ENCODE results near the gene LGALS7. TPM values are rescaled to one million over a fixed set of nuclear protein-coding genes. Genes with fewer than 3 reads are reported as not detected.

LGALS7 gene
- total RNA-seq, 2 experiments from 2014 or later: not detected

DNA sequence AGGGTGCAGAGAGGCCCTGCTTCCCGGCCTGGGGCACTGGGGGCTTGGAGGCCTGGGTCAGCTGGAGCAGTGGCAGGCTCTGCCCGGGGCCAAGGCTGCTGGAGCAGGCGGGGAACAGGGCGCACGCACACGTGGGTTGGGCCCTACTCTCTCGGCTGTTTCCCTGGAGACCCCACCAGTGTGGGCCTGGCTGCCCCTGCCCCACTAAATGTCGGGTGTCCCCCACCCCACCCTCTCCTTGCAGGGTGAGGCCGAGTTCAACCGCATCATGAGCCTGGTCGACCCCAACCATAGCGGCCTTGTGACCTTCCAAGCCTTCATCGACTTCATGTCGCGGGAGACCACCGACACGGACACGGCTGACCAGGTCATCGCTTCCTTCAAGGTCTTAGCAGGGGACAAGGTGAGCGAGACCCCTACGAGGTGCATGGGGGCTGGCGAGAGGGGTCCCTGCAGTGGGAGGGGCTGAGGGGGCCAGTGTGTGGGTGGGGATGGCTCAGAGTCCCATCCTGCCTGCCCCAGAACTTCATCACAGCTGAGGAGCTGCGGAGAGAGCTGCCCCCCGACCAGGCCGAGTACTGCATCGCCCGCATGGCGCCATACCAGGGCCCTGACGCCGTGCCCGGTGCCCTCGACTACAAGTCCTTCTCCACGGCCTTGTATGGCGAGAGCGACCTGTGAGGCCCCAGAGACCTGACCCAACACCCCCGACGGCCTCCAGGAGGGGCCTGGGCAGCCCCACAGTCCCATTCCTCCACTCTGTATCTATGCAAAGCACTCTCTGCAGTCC, 44.4 kb downstream of the LGALS7 start:
- POLR2A ChIA-PET: no interaction called here
- no peak overlapping the region for H3K27ac Mint-ChIP-seq

DNA sequence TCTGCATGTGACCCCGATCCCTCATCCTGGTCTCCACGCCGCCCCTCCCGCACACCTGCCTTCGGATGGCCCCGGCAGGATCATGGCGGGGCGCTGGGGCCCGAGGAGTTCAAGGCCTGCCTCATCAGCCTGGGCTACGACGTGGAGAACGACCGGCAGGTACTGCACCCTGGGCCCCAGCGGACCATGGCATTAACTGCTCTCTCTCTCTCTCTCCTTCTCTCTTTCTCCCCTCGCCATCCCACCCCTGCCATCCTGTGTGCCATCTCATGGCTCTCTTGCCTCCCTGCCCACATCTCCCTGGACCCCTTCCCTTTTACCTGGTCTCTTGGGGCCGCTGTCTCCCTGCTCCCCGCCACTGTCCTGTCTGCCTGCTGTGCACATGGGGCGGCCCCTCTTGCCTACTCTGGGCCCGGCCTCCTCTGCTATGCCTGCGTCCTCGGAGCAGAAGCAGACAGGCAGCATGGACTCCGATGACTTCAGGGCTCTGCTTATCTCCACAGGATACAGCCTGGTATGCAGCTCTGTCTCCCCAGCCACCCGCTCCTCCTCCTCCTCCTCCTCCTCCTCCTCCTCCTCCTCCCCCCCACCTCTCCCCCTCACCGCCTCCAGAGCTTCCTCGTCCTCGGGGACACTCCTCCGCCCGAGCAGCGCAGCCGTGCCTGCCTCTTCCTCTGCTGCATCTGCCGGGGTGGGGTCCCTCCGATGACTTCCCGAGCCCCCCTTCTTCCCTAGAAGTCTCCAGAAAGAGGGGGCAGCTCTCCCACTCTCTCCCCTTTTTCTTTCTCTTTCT, 45.3 kb downstream of the LGALS7 start:
- Mint-ChIP-seq H3K4me3 (no peak overlapping the region), H3K27ac (no peak overlapping the region), H3K4me1 (peaks cover 8% of the 10 kb centered on the region), H3K36me3 (peaks cover 10% of the 10 kb centered on the region), H3K9me3 (no peaks in the 10 kb centered on the region), H3K27me3 (no peaks in the 10 kb centered on the region)
- no peak for DNase-seq
- ATAC-seq (ENCODE audit: low read depth): no peak
- POLR2A ChIA-PET: no interaction called here

More for the DNA sequence above, 44.4 kb downstream of the LGALS7 start:
- DNase-seq: no peak
- no peaks in the 10 kb centered on the region for H3K9me3 Mint-ChIP-seq
- H3K4me3 Mint-ChIP-seq: no peak overlapping the region
- no peak for ATAC-seq (ENCODE audit: low read depth)
- peaks cover 10% of the 10 kb centered on the region for H3K36me3 Mint-ChIP-seq
- no peaks in the 10 kb centered on the region for H3K27me3 Mint-ChIP-seq
- H3K4me1 Mint-ChIP-seq: peaks cover 12% of the 10 kb centered on the region

DNA sequence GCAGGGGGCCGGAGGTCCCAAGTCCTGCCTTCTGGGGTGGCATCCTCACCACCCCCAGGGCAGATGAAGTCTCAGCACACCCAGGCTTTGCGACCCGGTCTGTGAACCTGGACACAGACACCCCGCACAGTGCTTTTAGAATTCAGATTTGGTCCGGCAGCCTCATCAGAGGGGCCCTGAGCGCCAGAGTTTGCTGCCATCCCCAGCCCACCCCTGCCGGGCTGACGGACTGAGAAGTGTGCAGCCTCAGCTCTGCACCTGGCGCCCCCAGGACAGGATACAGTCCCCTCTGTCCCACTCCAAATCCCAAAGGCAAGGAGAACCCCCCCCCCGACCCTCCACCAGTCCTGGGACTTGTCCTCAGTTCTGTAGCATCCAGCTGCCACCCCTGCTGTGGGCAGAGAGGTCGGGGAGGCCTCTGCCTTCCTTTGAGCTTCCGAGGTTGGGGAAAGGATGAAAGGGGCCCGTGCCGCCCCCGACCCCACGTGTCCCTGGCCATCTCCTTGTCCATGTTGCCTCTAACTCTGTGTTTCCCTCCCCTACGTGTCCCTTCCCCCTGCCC, 45.9 kb downstream of the LGALS7 start:
- H3K36me3 Mint-ChIP-seq: peaks cover 10% of the 10 kb centered on the region
- DNase-seq (no peak), ATAC-seq (ENCODE audit: low read depth) (no peak)
- no peaks in the 10 kb centered on the region for H3K9me3 Mint-ChIP-seq
- H3K4me1 Mint-ChIP-seq: peaks cover 8% of the 10 kb centered on the region
- no peak overlapping the region for H3K4me3 Mint-ChIP-seq
- H3K27me3 Mint-ChIP-seq: no peaks in the 10 kb centered on the region
- no peak overlapping the region for H3K27ac Mint-ChIP-seq
- POLR2A ChIA-PET: no interaction called here

DNA sequence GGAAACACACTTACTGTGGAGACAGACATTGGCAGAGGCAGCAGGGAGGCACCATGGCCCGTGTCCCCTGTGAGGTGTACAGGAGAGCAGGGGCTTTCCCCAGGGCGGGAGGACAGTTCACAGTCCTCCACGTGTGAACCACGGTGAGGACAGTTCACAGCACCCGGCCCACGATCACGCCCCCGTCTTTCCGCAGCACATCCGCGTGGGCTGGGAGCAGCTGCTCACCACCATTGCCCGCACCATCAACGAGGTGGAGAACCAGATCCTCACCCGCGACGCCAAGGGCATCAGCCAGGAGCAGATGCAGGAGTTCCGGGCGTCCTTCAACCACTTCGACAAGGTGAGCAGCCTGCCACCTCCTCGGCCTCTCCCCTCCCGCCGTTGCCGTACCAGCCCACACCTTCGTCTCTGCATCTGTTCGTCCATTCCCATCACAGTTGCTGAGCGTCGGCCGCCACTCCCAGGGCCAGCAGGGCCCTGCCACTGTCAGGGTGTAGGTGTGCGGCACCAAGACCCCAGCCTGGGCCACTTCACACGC, 46.5 kb downstream of the LGALS7 start:
- Mint-ChIP-seq H3K4me1 (peaks cover 5% of the 10 kb centered on the region), H3K27me3 (no peaks in the 10 kb centered on the region), H3K9me3 (no peaks in the 10 kb centered on the region), H3K4me3 (no peak overlapping the region), H3K27ac (no peak overlapping the region), H3K36me3 (peaks cover 8% of the 10 kb centered on the region)
- POLR2A ChIA-PET: no interaction called here
- DNase-seq (no peak), ATAC-seq (ENCODE audit: low read depth) (no peak)

DNA sequence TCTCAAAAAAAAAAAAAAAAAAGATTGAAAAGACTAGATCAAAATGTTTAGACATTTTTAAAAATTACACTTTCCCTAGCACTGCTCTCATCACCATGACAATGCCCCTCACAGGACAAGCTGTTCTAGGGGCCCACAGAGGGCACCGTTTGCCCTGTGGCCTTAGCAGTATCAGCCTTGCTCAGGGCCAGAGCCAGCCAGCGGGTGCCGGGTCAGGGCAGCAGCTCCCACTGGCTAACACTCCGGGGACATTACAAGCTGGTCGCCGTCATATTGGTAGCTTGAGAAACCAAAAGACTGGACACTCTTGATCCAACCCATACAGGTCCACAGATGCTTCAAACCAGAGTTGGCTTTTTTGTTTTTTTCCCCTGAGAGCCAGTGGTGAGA, 47.0 kb downstream of the LGALS7 start:
- Mint-ChIP-seq H3K27me3 (no peaks in the 10 kb centered on the region), H3K36me3 (peaks cover 10% of the 10 kb centered on the region), H3K4me3 (no peak overlapping the region), H3K4me1 (peaks cover 5% of the 10 kb centered on the region), H3K9me3 (no peaks in the 10 kb centered on the region), H3K27ac (no peak overlapping the region)
- ATAC-seq (ENCODE audit: low read depth) (no peak), DNase-seq (no peak)
- POLR2A ChIA-PET: no interaction called here

DNA sequence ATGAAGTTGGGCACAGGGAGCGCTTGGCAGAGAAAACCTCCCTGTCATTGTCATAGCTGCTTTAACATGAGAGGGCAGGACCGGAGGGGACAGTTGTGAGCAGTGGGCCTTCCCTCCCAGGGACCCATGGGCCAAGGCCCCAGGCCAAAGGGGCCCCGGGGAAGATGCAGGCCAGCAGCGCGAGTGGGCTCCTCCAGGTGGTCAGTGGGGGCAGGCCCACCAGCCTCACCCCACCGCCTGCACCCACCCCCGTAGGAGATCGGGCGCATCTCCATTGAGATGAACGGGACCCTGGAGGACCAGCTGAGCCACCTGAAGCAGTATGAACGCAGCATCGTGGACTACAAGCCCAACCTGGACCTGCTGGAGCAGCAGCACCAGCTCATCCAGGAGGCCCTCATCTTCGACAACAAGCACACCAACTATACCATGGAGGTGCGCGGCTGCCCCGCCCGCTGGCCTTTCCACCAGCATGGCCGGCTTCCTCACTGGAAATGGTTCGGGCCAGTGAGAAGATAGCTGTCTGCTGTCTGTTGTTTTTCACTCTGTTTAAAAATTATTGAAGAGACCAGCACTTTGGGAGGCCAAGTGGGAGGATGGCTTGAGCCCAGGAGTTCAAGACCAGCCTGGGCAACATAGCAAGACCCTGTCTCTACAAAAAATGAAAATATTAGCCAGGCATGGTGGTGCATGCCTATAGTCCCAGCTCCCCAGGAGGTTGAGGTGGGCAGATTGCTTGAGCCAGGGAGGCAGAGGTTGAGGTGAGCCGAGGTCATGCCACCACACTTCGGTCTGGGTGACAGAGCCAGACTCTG, 47.6 kb downstream of the LGALS7 start:
- DNase-seq (no peak), ATAC-seq (ENCODE audit: low read depth) (no peak)
- Mint-ChIP-seq H3K4me3 (no peak overlapping the region), H3K4me1 (peaks cover 5% of the 10 kb centered on the region), H3K27me3 (no peaks in the 10 kb centered on the region), H3K27ac (no peak overlapping the region), H3K9me3 (no peaks in the 10 kb centered on the region), H3K36me3 (peaks cover 10% of the 10 kb centered on the region)
- POLR2A ChIA-PET: interaction anchor here (2.3 kb wide), 1 partner anchor 9 kb away, joined by 7 read pairs; no protein-coding TSS in a partner anchor

DNA sequence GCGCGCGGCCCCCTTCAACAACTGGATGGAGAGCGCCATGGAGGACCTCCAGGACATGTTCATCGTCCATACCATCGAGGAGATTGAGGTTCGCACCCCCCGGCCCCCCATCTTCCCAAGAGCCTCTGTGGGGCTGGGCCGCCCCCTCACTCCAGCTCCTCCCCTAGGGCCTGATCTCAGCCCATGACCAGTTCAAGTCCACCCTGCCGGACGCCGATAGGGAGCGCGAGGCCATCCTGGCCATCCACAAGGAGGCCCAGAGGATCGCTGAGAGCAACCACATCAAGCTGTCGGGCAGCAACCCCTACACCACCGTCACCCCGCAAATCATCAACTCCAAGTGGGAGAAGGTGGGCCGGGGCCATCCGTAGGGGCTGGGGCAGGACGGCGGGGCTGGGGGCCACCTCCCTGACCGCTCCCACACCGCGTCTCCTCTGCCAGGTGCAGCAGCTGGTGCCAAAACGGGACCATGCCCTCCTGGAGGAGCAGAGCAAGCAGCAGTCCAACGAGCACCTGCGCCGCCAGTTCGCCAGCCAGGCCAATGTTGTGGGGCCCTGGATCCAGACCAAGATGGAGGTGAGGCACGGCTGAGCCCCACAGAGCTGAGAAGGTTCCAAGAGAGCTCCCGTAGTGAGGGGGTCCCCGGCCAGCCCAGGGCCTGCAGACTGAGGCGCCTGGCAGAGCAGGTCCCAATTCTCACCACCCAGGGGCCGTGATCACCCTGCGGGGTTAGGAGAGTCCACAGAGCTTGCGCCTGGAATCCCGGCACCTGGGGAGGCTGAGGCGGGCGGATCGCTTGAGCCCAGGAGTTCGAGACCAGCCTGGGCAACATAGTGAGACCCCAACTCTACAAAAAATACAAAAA, 49.1 kb downstream of the LGALS7 start:
- POLR2A ChIA-PET: interaction anchor here (2.3 kb wide), 1 partner anchor 10 kb away, joined by 7 read pairs; no protein-coding TSS in a partner anchor
- no peak for ATAC-seq (ENCODE audit: low read depth)
- H3K4me3 Mint-ChIP-seq: no peak overlapping the region
- H3K27me3 Mint-ChIP-seq: no peaks in the 10 kb centered on the region
- H3K9me3 Mint-ChIP-seq: no peaks in the 10 kb centered on the region
- no peak for DNase-seq
- no peaks in the 10 kb centered on the region for H3K4me1 Mint-ChIP-seq
- H3K27ac Mint-ChIP-seq: no peak overlapping the region
- peaks cover 4% of the 10 kb centered on the region for H3K36me3 Mint-ChIP-seq

DNA sequence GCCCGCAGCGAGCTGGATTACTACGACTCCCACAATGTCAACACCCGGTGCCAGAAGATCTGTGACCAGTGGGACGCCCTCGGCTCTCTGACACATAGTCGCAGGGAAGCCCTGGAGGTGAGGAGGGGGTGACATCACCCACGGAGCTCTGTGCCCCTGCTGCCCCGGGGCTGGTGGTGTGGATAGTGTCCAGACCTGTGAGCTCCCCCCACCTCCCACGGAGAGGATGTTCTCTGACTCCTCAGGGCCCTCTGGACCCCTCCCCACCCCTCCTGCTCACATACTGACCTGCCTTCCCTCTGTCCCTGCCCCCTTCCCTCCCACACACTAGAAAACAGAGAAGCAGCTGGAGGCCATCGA, 49.7 kb downstream of the LGALS7 start:
- Mint-ChIP-seq H3K27ac (no peak overlapping the region), H3K4me3 (no peak overlapping the region), H3K4me1 (no peaks in the 10 kb centered on the region), H3K9me3 (no peaks in the 10 kb centered on the region), H3K27me3 (no peaks in the 10 kb centered on the region), H3K36me3 (peaks cover 4% of the 10 kb centered on the region)
- POLR2A ChIA-PET: interaction anchor here (2.3 kb wide), 1 partner anchor 11 kb away, joined by 7 read pairs; no protein-coding TSS in a partner anchor
- no peak for ATAC-seq (ENCODE audit: low read depth)
- no peak for DNase-seq

DNA sequence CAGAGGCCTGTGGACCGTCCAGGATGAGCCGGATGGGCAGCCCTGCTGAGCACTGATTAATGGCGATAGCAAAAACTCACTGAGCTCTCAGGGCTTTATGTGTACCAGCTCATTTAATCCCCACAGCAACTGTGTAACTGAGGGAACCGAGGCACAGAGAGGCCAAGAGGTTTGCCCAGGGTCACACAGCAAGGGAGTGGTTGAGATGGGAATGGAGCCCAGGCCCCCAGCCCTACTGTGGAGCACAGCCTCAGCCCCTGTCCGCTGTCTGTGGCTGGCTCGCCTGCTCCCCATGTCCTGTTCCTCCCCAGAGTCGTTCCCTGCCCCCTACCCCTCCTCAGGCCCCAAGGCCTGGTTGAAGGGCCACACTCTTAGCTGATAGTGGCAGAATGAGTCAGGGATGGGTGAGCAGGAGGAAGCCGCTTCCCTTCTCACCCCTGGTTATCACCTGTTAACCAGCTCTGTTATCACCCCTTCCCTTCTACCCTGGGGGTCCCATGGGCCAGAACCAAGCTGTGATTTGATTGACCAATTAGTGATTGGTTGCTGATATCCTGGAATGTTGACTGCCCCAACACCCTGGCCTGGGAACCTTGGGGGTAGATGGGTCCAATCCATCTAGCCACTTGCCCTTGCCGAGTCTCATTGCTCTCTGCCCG, 50.2 kb downstream of the LGALS7 start:
- H3K4me3 Mint-ChIP-seq: no peak overlapping the region
- H3K4me1 Mint-ChIP-seq: no peaks in the 10 kb centered on the region
- H3K27me3 Mint-ChIP-seq: no peaks in the 10 kb centered on the region
- ATAC-seq (ENCODE audit: low read depth) (no peak), DNase-seq (no peak)
- POLR2A ChIA-PET: no interaction called here
- H3K9me3 Mint-ChIP-seq: no peaks in the 10 kb centered on the region
- no peak overlapping the region for H3K27ac Mint-ChIP-seq
- peaks cover 4% of the 10 kb centered on the region for H3K36me3 Mint-ChIP-seq

DNA sequence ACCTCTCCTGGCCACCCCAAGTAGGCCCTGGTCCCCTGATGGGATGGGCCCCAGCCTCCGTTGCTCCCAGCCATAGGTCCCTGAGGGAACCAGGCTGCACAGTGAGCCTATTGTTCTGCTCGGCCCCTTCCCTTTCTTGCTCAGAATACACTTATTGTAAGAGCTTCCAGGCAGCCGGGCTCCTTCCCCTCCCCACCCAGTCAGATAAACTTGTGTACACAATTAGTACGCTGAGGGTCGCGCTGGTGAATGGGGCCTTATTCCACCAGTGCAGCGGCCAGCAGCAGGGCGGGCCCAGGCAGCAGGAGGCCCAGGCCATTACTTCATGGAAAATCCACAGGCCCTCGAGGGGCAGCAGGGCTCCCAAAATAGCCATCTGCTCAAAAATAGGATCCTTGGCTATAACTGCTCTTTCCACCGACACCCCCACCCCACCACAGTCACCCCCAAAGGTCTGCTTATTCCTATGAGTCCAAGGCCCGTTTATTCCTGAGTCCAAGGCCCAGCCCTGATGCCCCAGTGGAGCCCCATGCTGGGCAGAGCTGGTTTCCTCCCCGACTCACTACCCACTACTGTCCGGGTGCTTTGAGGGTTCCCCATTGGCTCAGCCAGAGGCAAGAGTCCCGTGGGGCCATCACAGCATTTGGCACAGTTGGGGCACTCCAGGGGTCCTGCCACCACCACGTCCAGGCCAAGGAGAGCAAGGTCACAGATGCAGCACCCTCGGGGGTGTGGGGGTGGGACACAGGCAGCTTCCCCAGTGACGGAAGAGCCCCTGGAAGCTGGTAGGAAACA, 51.1 kb downstream of the LGALS7 start:
- no peak for DNase-seq
- no peak for ATAC-seq (ENCODE audit: low read depth)
- Mint-ChIP-seq H3K36me3 (peaks cover 4% of the 10 kb centered on the region), H3K4me1 (no peaks in the 10 kb centered on the region), H3K27ac (no peak overlapping the region), H3K9me3 (no peaks in the 10 kb centered on the region), H3K4me3 (no peak overlapping the region), H3K27me3 (no peaks in the 10 kb centered on the region)
- POLR2A ChIA-PET: no interaction called here

DNA sequence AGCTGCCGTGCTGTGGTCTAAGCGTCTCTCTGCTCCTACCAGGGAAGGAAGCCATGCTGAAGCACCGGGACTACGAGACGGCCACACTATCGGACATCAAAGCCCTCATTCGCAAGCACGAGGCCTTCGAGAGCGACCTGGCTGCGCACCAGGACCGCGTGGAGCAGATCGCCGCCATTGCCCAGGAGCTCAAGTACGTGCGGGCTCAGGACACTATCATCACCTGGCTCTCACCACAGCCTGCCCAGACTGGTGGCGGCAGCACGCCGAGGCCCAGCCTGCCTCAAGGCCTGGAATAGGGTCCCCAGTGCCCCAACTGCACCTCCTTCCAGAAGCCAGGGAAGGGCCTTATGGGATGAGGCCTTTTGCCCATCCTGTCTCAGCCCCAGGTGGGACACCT, 51.8 kb downstream of the LGALS7 start:
- Mint-ChIP-seq H3K4me3 (no peak overlapping the region), H3K36me3 (peaks cover 3% of the 10 kb centered on the region), H3K27ac (no peak overlapping the region), H3K9me3 (no peaks in the 10 kb centered on the region), H3K27me3 (no peaks in the 10 kb centered on the region), H3K4me1 (no peaks in the 10 kb centered on the region)
- POLR2A ChIA-PET: no interaction called here
- DNase-seq: no peak
- ATAC-seq (ENCODE audit: low read depth): no peak

All from activated naive CD8-positive, alpha-beta T cell treated with anti-CD3 and anti-CD28 coated beads, Interleukin-2, amount 10 ng/mL, durations not matched to agents 7 days and 5 days (primary cell).